Inflammatory macrophage (primary cell): Measurements from ENCODE around the gene ARHGEF28.
A peak's percentile ranks its signal among the peaks of the same experiment; 100 is the strongest.

Experiments
- DNase-seq, 2 donors: peaks; one replicate each; pipeline ENCODE4 v3.0.0-alpha.2; 2020 to 2022

The ARHGEF28 gene

DNA sequence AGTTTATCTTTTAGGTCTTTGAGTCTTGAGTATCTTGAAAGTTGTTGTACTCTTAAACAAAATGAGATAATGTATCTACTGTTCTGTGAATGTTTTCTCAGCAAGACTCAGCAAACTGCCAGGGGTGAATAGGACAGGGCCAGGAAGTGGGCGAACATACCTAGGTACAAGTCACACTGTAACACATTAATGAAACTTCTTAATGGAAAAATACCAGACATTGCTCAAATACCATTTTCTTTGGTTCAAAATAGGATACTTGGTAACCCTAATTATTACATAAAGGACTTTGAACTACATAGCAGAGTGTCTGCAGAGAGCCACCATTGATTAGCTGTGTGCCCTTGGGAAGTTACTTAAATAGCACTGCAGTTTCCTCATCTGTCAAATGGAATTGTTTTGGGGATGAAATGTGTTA lies 197.5 kb downstream of the ARHGEF28 start:
- no peak for DNase-seq

DNA sequence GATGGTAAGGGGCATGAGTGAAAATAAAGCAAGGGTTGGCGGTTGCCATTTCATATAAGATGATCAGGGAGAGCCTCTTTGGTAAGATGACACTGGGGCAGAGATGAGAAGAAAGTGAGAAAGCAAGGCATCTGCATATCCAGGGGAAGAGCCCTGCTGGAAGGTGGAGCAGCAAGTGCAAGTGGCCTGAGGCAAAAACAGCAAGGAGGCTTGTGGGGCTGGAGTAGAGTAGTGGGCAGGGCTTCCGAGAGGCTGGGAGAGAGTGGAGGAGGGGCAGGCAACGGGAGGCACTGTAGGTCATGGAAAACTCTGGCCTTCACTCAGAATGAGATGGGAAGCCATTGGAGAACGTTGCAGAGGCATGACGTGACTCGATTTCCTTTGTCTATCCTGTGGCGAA lies 199.2 kb downstream of the ARHGEF28 start:
- no peak for DNase-seq

DNA sequence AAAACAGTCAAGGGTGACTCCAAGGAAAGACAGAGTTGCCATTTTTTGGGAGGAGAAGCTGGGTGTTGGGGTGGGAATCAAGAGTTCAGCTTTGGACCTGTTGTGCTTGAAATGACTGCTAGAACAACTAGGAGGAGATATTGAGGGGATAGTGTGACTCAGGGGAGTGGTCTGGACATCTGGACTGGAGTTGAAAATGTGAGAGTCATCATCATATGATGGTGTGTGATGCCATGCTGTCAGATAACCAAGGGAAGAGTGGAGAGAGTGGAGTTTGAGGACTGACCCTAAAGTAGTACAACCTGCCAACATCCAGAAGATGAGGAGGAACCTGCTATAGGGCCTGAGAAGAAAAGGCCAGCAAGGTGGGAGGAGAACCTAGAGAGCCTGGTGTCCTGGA lies 199.7 kb downstream of the ARHGEF28 start:
- DNase-seq, result no peak

DNA sequence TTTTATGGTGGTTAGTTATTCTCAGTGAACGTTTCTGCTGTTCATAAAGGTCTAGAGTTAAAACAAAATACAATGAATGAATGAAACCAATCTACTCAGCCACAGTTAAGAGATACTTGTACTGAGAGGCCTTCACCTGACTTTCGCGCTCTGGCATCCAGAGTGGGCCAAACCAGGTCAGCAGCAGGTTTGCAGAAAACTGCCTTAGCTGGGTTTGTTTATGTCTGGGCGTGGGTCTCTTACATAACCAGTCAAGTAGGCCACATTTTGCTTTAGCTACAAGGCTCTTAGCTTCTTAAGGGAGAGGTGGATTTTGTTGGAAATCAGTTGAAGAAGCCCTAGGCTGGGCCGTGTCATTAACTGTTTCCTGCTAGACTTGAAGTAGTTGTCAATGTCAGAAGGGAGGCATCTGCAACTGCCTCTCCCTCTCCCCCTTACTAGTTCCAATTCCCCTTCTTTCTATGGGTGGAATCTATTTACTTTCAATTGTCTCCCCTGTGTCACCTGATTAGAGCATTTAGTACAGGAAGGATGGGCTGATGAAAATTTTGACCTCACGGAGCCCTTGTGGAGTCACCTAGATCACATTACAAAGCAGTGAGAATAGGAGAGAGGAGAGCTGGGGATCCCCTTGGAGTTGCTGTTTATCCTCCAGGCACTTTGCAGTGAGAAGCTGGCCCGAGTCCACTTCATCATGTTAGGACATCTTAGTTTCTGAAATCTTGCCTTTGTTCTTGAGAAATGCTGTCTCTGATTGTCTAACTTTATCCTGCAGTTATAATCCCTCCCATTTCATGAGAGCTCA lies 200.5 kb downstream of the ARHGEF28 start:
- no peak for DNase-seq

DNA sequence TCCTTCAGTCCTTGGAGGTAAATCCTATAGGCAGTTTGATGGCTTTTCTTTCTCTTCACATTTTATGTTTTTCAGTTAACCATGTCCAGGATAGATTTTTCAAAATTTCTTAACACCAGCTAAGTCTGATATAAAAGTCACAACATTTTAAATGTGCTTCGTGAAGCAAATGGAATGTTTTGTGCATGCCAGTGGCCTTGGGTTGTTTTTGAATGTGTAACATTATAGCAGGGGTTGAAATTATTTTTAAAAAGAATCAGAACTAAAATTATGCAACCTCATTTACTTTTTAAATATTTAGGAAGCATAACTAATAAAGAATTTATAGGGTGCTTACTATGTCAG lies 201.1 kb downstream of the ARHGEF28 start:
- DNase-seq, result no peak

DNA sequence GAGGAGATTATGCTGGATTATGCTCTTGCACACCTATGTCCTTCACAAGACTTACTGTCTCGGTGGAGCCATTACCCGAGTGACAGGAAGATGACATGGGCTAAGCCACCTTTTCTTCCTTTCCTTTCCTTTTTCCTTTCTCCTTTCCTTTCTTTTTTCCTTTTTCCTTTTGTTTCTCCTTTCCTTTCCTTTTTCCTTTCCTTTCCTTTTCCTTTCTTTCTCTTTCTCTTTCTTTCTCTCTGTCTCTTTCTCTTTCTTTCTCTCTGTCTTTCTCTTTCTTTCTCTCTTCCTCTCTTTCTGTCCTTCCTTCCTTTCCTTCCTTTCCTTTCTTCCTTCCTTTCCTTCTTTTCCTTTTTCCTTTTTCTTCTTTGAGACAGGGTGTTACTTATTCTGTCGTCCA lies 202.5 kb downstream of the ARHGEF28 start:
- DNase-seq, result no peak

DNA sequence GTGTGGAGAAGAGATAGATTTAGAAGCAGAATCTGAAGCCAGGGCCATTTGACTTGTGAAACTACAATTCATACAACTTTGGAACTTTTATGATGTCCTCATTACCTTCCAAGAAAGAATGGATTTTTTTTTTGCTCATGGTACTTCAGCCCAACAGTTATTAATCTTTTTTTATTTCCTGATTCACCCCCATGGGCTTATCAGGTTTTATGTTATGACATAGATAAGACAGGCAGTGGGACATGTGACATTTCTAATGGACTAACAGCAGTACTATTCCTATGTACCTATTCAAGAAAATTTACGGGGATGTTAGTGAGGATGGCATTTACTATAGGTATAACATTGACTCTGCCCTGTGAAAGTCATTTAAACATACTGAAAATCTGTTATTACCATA lies 204.7 kb downstream of the ARHGEF28 start:
- no peak for DNase-seq

DNA sequence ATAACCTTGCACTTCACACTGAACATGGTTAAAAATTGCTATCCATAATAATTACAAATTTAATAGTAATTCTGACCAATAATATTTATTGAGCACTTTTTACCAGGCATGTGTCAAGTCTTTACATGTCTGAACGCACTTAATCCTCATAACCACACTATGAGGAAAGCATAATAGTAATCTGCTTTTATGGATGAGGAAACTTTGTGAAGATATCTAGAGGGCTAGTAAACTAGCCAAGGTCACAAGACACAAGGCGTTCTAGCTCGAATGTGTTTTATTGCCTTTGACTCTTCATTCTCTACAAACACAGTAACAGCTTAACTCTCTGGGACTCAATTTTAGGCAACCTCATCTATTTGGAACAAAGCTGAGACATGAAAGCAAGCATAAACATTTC lies 205.1 kb downstream of the ARHGEF28 start:
- DNase-seq, result no peak

DNA sequence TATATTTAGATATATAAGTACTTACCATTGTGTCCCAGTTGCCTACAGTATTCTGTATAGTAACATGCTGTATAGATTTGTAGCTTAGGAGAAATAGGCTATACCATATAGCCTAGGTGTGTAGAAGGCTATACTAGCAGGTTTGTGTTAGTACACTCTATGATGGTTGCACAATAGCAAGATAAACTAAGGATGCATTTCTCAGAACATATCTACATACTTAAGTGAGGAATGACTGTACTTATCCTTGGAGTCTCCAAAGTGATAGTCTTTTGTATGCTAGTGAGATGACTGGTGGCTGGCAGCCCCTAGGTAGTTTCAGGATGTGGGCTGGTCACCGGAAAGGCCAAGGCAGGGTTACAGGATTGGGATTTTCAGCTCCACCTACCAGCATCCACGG lies 208.7 kb downstream of the ARHGEF28 start:
- DNase-seq, result no peak

DNA sequence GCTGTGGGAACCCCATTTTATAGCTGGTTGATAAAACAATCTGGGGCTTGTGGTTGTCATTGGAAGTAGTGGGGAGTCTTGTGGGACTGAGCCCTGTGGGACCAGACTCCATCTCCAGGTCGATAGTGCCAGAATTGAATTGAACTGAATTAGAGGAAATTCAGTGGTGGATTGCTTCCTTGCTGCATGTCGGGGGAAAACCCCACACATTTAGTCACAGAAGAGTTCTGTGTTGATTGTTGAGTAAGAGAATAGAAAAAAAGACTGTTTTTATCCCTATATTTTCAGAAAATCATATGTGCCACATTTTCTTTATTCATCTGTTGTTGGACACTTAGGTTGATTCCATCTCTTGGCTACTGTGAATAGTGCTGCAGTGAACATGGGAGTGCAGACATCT lies 209.7 kb downstream of the ARHGEF28 start:
- DNase-seq, result peak; percentile 13 to 22

DNA sequence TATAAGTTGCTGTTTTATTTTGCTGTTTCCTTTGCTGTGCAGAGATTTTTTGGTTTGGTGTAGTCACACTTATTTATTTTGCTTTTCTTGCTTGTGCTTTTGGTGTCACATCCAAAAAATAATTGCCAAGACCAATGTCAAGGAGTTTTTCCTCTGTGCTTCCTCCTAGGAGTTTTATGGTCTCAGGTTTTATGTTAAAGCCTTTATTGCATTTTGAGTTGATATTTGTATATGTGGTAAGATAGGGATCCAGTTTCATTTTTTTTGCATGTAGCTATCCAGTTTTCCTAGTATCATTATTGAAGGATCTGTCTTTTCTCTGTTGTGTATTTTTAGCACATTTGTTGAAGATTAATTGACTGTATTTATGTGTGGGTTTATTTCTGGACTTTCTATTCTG lies 210.6 kb downstream of the ARHGEF28 start:
- DNase-seq, result no peak

DNA sequence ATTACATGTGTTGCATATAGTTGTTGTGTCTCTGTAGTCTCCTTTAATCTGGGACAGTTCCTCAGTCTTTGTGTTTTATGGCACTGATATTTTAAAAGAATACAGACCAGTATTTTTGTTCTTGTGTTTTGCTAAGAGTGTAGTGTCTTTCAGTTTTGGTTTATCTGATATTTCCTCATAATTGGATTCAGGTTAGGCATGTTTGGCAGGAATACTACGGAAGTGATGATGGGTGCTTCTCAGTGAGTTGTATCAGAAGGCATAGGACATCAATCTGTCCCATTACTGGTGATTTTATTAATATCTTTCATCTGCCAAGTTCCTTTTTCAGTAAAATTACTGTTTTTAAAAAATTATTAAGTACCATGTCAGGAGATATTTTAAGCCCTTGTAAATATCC lies 212.9 kb downstream of the ARHGEF28 start:
- no peak for DNase-seq

DNA sequence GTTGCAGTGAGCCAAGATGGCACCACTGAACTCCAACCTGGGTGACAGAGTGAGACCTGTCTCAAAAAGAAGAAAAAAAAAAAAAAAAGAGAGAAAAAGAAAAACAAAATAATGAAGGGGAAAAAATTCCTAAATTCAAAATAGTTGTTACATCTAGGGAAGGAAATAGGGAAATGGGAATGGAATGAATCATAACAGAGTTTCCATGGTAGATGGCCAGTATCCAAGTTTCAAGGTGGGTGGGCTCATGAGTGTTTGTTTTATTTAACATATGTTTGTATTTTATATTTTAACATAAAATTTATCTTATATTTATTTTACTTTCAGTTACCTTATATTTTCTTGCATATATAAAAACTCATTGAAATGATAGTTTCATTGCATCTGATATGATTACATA lies 215.6 kb downstream of the ARHGEF28 start:
- DNase-seq, result no peak

DNA sequence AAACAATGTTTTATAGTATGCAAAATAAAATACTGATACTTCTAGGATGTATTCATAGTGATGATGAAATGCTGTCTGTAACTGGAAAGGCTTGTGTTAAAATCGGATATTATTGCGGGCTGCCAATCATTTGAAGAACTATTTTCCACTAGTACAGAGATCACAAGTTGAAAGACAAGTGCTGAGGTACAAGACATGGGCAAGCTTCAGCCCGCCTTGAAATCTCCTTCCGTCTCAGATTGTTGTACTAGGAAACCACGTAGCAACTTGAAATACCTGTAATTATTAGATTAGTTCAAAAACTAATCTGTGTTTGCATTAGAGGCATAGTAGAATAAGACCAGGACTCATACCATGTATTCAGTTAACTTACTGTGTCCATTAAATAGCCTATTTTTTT lies 218.2 kb downstream of the ARHGEF28 start:
- no peak for DNase-seq

DNA sequence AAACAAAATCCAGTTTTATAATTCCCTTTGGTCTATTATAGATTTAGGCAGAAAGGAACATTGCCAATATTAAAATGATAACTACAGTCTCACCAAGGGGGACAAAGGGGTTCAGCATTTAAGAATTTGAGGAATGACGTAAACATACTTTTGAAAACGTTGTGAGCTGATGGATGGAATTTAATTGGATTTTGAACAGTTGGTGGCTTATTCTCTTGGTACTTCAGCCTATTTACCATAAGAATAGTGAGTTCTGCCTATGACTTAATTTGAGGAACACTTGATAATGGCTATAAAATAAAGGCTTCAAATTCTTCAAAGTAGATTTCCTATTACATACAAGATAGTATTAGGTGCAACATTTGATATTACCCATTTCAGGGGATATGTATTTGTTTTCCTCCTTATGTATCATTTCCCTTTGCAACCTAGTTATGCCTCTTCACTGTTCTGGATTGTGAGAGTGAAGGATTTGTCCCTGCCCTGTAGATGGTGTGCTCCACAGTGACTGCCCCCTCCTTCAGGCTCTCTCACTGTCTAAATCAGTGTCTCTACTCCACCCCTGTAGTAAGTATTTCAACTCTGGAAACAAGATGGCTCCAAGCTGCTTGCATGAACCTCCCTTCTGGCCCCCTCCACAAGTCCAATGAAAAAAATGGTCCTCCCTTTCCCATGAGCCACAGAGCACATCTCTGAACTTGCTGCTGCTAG lies 225.6 kb downstream of the ARHGEF28 start:
- DNase-seq, result no peak

DNA sequence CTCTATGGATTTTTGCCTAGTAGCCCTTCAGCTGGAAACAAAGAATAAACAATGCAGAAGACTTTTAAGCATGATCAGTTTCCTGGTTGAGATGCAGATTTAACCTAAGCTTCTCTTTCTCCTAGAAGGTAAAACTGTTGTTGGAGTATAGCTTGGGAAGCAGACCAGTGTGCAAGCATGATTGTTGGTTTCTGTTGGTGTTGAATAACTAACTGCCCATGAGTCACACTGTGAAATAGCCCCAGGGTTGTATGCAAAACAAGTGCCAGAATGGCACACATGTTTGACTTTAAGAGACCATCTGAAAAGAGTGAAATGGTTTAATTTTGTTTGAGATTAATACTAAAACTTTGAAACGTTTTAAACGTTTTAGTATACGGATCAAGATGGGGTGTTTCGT lies 227.1 kb downstream of the ARHGEF28 start:
- no peak for DNase-seq

DNA sequence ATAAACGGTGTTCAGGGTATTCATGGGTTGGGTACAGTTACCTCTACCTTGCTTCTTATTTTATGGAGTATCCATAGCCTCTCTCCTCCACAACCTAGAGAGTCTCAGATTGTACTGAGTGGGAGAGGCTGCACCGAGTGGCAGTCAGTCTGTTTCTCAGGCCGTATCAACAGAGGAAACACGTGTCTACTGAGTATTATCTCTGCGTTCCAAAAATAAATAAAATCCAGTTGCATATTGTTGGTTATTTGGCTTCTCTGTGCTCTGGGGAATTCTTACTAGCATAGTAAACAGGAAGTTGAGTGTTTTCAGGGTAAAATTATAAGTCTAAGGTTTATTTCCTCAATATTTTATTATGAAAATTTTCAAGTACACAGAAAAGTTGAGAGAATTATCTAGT lies 231.0 kb downstream of the ARHGEF28 start:
- DNase-seq, result peak; percentile 39 to 50

DNA sequence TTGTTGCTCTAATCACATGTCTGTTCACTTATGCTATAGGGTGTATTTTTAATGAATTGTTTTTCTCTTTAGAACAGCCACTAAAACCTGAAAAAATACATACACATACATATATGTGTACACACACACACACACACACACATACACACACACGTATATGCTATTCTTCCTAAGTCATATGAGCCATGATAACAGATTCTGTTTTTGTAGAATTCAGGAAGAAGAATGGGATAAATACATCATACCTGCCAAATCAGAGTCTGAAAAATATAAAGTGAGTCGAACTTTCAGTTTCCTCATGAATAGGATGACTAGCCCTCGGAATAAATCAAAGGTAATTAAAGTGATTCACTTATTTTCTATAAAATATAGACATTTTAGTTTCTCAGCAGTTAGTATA lies 231.4 kb downstream of the ARHGEF28 start:
- DNase-seq, result no peak

DNA sequence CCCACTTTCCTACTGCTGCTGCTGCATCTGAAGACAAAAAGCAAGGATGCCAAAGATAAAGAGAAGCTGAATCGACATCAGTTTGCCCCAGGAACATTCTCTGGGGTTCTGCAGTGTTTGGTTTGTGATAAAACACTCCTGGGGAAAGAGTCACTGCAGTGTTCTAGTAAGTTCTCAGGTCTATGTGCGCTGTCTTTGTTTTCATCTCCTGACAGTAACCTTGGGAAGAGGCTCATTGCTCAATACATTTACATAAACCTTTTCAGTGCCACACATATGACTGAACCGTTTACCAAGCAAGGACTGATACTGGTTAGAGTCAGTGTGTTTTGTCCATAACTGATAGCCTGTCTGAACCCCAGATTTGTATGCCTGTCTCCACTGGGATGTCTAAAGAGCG lies 232.1 kb downstream of the ARHGEF28 start:
- DNase-seq, result no peak

DNA sequence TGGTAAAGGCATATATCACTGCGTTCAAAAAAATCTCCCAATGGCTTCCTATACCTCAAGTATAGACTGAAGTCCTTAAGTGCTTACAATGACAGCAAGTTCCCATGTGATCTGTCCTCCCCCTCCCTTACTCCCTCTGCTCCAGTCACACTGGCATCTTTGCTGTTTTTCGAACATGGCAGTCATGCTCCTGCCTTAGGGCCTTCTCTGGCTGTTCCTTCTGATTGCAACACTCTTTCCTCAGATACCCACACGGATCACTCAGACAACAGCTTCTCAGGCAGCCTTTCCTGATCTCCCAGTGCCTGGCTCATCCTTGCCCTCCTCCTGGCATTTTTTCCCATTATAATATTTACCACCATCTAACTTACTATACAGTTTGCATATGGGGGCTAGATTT lies 232.8 kb downstream of the ARHGEF28 start:
- DNase-seq, result peak; percentile 63 to 80

DNA sequence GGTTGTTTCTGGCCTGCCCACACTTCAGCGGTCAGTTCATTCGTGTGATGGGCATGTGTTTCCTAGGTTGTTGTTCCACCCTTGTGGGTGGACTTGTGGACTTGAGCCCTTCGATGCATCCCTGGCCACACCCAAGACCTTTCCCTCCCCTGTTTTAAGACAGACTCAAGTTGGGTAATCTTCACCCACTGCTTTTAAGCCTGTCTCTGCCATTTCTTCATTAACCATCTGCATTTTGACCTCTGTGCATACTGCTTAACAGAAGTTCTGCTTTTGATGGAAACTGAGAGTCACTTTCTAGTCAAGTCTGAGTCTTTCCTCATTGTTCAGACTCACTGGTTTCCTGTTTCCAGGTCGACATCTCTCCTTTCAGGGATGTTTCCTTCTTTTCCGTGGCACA lies 233.7 kb downstream of the ARHGEF28 start:
- peak; percentile 97 to 99 for DNase-seq

DNA sequence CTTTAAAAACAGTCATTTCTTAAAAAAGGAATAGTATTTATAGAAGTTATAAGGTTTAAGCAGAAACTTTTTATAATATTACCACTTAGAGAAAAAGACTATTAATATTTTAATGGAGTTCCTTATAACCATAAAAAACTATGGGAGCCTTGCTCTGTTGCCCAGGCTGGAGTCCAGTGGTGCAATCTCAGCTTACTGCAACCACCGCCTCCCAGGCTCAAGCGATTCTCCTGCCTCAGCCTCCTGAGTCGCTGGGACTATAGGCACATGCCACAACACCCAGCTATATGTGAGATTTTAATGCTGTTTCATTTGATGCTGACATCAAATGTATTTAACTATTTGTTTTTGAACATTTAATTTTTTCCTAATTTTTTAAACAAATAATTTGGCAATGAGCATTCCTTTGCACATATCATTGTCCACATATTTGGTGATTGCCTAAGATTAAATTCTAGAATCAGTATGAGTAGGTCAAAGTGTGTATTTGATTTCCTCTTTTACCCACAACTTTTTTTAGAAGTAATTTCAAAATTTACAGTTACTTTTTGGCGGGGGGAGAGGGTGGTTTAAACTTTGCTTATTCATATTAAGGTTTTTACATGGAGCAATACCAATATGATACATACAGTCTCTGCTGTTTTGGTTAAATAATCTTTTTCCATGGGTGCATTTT lies 235.5 kb downstream of the ARHGEF28 start:
- DNase-seq, result peak; percentile 63 to 90

DNA sequence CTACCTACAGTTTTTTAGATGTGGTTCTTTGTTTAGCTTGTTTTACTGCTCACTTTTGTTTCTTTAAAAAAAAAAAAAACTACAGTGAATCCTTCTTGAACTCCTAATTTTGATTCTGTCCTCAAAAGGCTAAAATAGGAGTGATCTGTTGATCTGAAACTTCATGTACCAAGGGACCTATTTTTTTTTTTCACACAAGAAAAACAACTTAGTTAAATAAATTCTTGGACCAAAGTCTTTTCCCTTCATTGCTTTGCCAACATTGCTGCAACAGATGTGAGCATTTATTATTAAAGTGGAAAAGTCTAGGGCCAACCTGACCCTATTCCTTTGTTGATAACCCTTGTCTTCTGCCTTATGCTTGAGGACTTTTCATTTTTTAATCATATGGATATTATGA lies 236.8 kb downstream of the ARHGEF28 start:
- no peak for DNase-seq

DNA sequence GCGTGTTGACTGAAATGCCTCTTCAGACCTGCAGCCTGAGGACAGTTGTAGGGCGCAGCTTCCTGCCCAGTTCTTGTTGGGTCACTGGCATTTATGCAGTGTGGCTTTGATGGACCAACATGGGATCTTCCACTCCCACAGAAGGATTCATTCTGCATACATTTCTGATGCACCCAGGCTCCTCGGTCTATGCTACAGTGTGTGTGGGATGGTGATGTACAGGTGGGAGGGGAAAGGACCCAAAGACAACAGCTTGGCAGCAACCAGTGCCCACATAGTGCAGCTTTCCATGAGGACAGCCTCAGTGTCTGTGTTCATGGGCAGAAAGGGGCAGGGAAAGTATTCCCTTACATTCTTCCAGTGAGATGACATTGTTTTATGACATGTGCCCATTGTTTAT lies 237.9 kb downstream of the ARHGEF28 start:
- no peak for DNase-seq
